HG02884 (cell line): ENCODE data around the gene GALNT2.

Experiments
- ATAC-seq: cut with Tn5 transposase; IDR thresholded peaks from one replicate; pipeline ENCODE4 v1.9.1; 2021; ENCODE audit warnings: mild to moderate bottlenecking, moderate library complexity; ENCODE audit not compliant: unreplicated experiment

The GALNT2 gene

DNA sequence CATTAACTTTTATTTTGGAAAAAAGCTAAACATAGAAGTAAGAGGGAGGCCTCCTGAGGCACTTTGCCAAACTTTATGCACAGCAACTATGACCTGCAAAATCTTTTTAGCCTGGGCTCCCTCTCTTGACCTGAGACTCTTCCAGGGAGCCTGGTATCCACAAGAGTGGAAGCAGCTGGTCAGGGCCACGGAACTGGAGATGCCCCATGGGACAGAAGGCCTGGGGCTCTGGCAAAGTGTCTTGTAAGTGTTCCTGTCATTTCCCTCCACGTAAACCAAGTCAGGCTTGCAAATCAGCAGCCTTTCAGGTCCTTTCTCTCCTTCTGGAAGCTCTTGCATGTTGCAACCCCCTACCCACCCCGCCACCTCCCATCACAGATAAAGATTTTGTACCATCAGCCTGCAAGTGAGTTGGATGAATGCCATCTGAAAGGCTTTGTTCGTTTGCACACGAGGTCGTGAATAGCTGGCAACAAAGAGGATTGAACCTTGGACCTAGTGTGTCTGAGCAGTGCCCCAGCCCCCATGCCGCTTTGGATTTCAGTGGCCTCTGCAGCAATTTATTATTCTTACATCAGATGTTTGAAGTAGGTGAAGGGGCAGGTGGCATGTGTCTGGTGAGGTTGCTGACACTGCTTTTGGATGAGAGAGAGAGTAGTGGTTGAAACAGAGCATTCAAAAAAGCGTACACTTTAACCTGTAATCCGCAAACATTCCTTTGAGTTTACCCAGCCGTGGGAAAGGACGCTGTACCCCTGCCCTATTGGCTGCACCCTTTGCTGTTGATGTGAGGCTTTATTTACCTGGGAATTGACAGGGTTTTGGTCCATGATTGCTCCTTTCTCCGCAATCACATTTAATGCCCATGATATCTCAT, 91.6 kb downstream of the GALNT2 start:
- ATAC-seq: no peak

DNA sequence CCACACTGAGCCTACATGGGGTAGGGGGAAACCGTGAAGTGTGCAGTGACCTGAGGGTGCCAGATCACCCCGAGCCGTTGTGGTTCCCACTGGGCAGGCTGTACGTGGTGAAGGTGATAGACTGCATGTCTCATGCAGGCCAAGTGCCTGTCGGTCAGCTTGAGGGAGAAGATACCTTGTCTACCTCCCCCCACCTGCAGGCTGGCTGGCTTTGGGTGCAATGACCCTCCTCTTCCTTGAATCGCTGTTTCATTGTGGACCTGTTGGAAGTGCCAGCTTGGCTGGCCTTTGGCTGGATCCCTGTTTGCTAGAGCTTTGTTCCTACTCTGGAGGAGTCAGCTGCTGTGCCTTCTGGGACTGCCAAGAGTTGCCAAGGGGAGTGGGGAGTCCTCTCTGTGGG, 92.5 kb downstream of the GALNT2 start:
- no peak for ATAC-seq

DNA sequence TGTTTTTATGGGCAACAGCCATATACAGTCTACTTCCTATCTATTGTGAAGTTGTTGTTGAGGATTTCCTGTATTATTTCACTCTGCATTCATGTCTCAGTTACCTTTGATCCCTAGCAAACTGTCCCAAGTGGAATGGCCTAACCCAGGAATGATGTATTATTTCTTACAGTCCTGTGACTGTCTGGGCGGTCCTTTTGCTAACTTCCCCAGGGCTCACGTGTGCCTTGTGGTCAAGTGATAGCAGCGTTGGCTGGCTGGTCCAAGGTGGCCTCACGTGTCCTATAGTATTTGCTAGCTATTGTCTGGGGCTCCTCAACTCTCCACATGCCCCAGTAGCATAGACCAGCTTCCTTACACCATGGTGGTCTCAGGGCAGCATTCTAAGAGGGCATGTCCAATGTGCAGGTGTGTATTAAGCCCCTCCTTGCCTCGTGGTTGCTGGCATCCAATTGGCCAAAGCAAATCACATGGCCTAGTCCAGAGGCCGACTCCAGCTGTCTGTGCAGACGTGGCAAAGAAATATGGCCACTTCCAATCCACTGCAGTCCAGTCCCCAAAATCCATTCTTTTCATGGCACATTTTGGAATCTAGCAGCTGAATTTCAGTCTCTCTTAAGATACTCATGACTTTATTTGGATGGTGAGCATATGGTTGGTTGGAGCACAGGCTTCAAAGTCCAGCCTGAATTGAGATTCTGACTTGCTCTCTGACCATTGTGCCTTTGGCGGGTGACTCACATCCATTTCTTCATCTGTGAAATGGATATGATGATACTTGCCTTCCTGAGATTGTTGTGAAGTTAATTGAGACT, 94.1 kb downstream of the GALNT2 start:
- ATAC-seq: no peak

DNA sequence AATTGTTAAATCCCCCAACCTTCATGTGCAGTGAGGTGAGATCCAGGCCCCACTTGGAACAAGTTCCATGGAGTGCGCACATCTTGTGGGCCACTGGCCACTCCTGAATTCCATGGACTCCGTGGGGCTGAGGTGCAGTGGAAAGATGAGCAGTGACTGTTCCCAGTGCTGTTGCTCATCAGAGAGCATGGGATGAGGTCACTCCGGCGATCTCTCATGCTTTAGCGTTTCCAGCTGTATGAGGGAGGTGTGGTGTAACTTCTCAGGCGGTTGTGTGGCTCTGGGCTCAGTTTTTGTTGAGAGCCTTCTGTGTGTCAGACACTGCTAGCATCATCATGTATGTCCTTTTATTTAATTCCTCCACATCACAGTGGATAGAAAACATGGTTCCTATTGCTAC, 96.2 kb downstream of the GALNT2 start:
- no peak for ATAC-seq

DNA sequence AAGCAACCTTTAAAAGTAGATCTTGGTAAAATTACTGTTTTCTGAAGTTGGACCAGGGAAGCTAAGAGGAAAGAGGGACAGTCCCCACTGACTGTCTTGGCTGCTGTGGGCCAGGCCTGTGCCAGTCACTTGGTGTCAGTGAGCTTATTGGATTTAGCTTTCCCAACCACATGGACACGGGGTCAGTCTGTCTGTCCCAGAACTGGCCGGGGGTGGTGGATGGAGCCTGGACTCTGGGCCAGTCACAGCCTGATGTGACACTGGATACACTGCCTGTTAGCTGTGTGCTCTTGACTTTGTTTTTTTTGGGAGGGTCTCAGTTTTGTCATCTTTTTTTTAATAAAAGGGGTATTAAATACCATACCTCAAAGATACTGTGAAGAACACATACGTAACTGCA, 96.7 kb downstream of the GALNT2 start:
- ATAC-seq: no peak

DNA sequence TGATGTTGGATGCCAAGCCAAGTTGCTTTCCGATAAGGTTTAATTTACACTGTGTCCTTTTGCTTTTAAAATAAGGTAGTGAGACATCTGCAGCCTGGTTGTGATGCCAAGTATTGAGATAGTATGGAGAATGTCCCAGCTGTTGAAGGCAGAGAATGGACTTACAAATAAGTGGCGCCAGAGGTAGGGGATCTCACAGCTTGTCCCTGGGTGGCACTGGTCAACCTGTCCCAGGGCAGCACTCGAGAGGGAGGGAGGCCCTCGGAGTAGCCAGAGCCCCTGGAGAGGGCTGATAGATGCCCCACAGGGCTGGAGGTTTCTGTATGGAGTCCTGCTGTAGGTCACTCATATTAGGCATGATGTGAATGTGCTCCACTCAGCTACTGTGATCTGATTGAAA, 98.5 kb downstream of the GALNT2 start:
- no peak for ATAC-seq

DNA sequence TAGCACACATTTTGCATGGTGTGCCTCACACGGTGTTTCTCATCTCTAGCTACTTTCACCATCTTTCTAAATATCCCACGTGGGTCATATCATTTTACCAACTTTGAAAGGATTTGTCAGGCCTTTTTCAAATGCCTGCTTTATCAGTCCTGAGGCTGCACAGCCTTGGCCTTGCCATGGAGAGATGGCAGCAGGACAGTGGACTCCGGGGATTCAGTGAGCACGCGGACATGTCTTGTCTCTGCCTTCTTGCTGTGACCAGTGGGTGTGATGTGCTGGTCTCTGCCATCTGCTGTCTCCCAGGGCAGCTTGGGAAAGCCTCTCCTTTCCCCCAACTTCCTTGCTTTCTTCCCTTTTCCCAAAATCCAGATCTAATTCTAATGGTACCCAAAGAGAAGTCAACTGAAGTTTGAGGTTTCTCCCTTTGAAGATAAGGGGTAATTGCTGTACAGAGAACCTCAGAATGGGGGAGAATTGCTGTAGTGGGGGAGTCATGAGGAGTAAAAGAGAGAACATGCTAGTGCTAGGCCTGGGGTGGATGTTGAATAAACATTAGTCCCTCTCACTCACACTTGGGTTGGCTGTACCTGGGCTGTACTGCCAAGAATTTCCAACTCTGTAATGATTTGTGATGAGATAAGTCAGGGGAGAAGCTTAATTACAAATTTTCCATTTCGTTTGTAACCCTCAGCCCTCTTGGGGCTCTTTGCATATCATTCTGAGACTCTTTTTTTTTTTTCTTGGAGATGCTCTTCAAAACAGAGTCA, 99.5 kb downstream of the GALNT2 start:
- no peak for ATAC-seq

DNA sequence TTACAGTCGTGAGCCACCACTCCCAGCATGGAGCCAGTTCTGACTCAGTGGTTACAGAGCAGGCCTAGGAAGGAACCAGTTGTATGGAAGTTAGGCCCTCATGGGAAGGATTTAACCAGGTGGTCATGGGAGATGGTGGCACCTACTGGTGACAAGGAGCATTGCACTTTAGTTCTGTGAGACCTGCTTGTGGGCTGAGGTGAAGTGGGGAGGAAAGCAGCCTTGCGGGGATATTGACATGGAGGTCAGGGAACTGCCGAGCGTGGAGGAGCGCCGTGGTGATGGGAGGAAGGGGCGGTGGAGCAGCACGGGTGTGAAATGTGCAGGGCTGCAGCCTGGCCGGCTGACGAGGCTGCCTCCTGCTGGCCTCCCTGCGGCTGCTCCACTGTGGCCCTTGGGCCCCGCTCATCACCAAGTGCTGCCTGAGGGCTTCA, 100.4 kb downstream of the GALNT2 start:
- ATAC-seq: no peak

DNA sequence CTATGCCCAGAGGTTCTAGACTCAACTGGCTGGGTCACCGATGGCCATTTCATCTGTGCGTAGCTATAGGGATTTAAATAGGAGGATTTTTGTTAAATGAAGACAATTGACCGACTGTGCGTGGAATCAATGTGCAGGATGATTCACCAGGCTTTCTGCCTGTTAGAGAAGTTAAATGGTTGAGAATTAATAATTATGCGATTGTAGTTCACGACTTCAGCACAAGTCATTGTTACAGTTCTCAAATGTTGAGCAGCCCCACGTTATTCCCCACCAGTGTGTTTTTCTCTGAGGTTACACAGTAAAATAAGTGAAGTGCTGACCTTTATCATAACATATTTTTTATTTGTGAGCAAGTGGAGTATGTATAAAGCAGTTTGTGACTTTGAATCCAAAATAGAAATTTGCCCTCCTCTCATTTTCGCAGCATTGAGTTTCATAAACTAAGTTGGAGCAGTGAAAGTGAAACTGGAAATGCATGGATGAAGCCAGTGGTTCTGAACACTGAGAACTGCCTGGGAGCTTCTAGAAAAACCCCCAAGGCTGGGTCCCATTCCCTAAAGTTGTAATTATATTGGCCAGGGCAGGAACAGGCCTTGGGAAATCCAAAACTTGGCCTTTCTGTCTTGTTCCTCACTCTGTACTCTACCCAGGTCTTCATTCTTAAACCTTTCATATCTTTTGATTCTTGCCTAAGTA, 102.6 kb downstream of the GALNT2 start:
- peak; percentile 53 for ATAC-seq

DNA sequence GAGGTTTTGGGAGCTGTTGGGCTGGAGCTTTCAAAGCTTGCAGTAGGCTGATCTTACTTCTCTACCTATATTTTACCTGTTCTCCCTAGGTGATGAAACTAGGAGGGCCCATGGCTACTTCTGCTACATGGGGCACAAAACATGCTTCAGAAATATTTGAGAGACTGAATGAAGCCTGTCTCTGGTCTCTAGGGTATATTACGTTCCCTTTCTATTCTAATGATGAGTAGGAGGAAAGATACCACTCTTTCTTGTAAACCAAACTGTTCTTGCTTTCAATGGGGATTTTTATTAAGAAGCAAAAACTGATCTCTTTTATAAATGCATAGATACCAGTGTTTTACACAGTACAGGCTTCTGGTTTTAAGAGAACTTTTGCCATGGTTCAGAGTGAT, 103.1 kb downstream of the GALNT2 start:
- ATAC-seq: peak; percentile 51

DNA sequence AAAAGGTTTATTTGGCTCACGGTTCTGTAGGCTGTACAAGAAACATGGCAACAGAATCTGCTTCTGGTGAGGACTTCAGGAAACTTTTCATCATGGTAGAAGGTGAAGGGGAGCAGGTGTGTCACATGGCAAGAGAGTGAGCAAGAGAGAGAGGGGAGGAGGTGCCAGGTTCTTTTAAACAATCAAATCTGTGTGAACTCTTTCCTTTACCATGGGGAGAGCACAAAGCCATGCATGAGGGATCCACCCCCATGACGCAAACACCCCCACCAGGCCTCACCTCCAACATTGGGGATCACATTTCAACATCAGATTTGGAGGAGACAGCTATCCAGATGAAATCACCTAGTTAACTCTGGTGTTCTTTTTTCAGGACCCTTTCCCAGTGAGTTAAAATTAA, 103.6 kb downstream of the GALNT2 start:
- ATAC-seq: peak; percentile 7

DNA sequence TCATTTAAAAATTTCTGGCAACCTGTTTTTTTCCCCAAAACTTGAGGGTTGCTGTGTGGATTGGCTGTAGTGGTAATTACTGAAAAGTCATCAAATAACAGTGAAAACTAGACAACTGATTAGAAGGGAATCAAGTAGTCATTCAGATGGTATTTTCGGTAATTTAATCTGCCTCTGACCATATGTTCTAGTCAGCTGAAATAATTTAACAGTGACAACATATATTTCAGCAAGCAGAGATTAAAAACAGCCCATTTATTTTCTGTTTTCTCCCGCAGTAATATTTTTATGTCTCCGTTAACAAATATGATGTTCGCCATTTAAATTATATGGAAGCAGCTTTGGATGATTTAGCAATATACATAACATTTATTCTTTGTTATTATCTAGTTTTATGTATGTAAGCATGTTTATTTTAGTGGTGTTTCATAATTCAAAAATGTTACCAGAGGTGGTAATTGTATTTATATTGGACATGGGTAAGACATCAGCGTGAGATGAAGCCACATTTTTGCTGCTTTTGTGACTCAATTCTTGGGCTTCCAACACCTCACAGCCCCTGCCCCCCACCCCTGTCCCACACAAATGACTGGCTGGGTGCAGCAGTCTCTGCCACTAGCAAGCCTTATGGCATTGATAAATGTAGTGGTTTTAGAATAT, 104.4 kb downstream of the GALNT2 start:
- ATAC-seq: no peak

DNA sequence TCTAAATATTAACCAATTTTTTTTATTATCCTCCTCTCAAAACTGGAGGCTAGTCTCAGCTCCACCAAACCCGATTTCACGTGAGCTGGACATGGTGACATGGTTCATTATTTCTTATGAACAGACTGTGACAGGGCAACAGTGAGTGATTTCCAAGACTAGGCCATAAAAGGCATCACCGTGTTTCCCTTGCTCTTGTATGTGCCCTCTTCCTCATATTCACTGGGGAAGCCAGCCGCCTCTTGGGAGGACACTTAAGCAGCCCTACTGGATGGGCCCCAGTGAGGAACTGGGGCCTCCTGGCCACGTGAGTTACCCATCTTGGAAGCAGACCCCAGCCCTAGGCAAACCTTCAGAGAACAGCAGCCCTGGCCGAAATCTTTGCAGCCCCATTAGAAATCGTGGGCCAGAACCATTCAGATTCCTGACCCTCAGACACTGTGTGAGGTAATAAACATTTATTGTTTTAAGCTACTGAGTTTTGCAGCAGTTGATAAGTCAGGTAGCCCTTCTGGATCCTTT, 105.0 kb downstream of the GALNT2 start:
- ATAC-seq: no peak

DNA sequence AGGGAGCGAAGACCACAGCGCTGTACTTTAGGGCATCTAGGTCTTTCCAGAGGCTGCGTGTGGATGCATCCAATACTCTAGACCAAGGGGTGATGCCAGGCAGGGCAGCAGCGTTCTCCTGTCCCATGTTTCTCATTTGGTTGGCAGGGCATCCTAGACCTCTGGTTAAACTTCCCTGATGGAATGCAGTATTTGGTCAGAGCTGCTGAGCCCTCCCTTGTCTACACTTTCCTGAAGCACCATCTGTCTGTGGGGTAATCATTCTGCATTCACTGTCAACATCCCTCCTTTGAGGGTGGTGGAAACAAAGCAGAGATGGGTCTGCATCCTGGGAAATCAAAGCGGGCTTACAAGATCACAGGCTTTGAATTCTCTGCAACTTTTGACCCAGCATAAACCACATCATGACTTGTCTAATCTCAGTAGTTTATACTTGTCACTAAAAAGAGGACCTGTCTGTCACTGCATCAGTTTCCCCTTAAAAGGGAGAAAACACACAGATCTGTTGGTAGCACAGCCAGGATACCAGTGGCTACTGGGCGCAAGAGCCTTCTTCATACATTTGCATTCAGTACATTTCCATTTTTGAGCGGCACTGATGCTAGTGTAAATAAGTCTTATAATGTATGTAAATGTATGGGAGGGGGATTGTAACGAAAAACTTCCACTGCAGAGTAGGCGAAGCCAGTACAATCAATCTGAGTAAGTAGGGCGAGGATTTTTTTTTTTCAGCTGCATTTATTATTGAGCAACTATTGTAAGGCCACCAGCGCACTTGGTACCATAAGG, 106.3 kb downstream of the GALNT2 start:
- ATAC-seq: no peak

DNA sequence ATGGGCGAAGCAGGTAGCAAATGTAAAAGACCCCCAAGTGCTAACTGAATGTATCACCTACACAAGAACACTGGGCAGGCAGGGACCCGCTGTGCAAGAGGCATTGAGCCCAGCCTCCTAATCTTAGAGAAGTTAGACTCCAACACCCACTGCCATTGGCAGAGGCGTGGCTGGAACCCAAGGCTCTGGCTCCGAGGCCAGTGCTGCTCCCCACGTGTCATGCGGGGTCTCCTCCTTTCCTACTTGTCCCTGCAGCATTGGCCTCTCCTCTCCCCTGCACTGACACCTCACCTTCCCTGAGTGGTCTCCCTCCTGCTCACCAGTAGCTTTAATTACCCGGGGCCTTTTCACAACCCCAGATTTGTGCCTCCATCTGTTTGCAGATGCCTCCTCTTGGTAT, 107.0 kb downstream of the GALNT2 start:
- ATAC-seq: no peak

DNA sequence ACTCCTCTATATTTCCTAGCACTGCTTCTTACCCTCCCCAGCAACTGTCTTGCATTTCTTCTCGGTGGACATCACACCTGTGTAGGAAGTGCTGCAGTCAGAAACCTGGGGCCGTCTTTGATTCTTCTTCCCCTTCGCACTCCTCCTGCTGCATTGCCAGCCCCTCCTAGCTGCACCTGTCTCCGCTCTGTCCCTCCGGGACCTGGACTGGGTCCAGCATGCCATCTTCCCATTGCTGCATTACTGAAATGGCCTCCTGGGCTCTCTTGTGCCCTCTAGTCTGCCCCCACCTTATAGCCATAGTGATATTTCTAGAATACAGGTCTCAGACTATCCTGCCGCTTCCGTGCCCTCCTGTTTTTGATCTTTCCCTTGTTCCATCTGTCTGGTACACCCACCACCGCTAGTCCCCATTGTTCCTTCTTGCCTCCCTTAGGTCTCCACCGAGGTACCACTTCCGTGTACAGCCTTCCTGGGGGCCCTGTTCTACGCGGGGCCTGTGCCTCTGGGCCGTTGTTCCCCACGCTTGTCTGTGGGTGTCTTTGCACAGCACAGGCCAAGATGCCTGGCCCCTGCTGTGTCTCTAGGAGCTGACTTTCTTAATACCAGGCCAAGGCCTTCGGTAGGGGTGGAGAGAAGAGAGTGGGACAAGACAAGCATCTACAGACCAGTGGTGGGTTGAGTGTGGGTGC, 107.6 kb downstream of the GALNT2 start:
- no peak for ATAC-seq

DNA sequence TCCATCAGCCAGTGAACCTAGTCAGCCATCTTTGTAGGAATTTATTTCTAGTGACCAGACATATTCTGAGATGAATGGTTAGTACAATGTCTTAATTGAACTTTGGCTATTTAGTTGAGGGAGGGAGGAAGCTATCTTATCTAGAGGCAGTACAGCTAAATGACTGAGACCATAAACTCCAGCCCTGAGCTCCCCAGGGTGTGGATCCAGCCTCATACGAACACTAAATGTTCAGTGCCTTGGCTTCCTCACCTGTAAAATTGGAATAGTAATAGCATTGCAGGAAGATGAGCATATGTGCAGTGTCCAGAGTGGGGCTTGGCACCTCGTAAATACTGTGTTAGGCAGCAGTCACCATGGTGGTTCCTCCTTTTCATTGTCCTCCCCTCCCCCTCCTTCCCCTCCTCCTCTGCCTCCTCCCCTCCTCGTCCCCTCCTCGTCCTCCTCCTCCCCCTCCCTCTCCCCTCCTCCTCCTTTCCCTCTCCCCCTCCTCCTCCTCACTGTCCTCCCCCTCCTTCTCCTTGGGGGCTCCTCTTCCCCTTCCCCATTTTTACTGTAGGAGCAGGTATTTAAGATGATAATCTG, 108.2 kb downstream of the GALNT2 start:
- no peak for ATAC-seq

DNA sequence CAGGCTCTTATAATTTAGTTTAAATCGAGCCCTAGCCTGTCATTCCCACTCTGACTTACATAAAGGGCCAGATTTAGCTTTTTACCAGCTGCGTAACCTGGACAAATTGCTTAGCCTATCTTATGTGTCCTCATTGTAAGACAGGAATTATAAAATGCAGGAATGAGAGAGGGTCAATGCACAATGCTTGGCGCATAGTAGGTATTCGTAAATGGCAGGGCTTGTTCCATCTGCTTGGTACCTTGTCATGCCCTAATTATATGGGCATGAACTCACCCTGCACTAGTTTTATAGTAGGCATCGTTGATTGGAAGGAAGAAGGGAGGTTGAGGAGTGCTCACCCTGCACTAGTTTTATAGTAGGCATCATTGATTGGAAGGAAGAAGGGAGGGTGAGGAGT, 108.8 kb downstream of the GALNT2 start:
- no peak for ATAC-seq
